Hepatocyte (in vitro differentiated cells): ENCODE results near the gene S100Z. TPM values are rescaled to one million over a fixed set of nuclear protein-coding genes. Genes with fewer than 3 reads are reported as not detected.
A peak's percentile ranks its signal among the peaks of the same experiment; 100 is the strongest.

ENCODE experiments used
- DNase-seq: peaks from one replicate; pipeline ENCODE4 v3.0.0-alpha.2; 2016; ENCODE audit warnings: low spot score
- H2AFZ ChIP-seq: fragments of 200-600 bp; sonication (generic); 2 replicates; pipeline ENCODE4 v1.6.0; 2016; ENCODE audit warnings: antibody characterized with exemption, mild to moderate bottlenecking
- H3K27ac ChIP-seq: fragments of 200-600 bp; sonication (generic); 2 replicates; pipeline ENCODE4 v1.5.1; 2016; ENCODE audit warnings: mild to moderate bottlenecking
- H3K27me3 ChIP-seq: fragments of 200-600 bp; sonication (generic); 2 replicates; pipeline ENCODE4 v1.6.1; 2016
- H3K36me3 ChIP-seq: fragments of 200-600 bp; sonication (generic); replicated peaks from 2 replicates; pipeline ENCODE4 v1.5.1; 2016; ENCODE audit warnings: low read depth; ENCODE audit not compliant: insufficient read depth
- H3K4me1 ChIP-seq: fragments of 200-600 bp; sonication (generic); 2 replicates; pipeline ENCODE4 v1.5.1; 2016; ENCODE audit warnings: mild to moderate bottlenecking, moderate library complexity; ENCODE audit not compliant: insufficient read depth
- H3K4me2 ChIP-seq: fragments of 200-600 bp; sonication (generic); 2 replicates; pipeline ENCODE4 v1.6.0; 2016
- H3K4me3 ChIP-seq: fragments of 200-600 bp; sonication (generic); 2 replicates; pipeline ENCODE4 v1.5.1; 2016; ENCODE audit warnings: mild to moderate bottlenecking
- H3K79me2 ChIP-seq: fragments of 200-600 bp; sonication (generic); 2 replicates; pipeline ENCODE4 v1.6.0; 2017; ENCODE audit warnings: mild to moderate bottlenecking
- H3K9me2 ChIP-seq: fragments of 200-600 bp; sonication (generic); replicated peaks from 2 replicates; pipeline ENCODE4 v1.6.0; 2017; ENCODE audit warnings: mild to moderate bottlenecking; ENCODE audit not compliant: insufficient read depth
- H3K9me3 ChIP-seq: fragments of 200-600 bp; sonication (generic); 2 replicates; pipeline ENCODE4 v1.5.1; 2016; ENCODE audit warnings: low read depth, mild to moderate bottlenecking
- H4K20me1 ChIP-seq: fragments of 200-600 bp; sonication (generic); 2 replicates; pipeline ENCODE4 v1.6.0; 2016; ENCODE audit warnings: mild to moderate bottlenecking; ENCODE audit not compliant: insufficient read depth, poor library complexity, severe bottlenecking
- CTCF ChIP-seq: fragments of 200-600 bp; sonication (generic); IDR thresholded peaks from 2 replicates; pipeline ENCODE4 v1.5.1; 2016; ENCODE audit warnings: antibody characterized with exemption, mild to moderate bottlenecking; ENCODE audit not compliant: poor library complexity
- EZH2 ChIP-seq: fragments of 200-600 bp; sonication (generic); IDR thresholded peaks from 2 replicates; pipeline ENCODE4 v1.6.1; 2016; ENCODE audit warnings: antibody characterized with exemption, mild to moderate bottlenecking, borderline replicate concordance
- EZH2phosphoT487 ChIP-seq: fragments of 200-600 bp; sonication (generic); IDR thresholded peaks from one replicate; pipeline ENCODE4 v1.6.1; 2018; ENCODE audit warnings: antibody characterized with exemption, mild to moderate bottlenecking, low read depth, moderate library complexity; ENCODE audit not compliant: unreplicated experiment, severe bottlenecking
- WGBS: methylation state at CpG from one replicate; pipeline ENCODE4 v1.1.6; 2016; ENCODE audit warnings: low lambda C conversion rate; ENCODE audit errors: missing lambda C conversion rate; 5-methylcytosine and 5-hydroxymethylcytosine counted together
- polyA plus RNA-seq: library from polyadenylated mRNA; unstranded; fragments of >200 nt; fragmentation: Nextera tagmentation; extraction: Ambion mirVana; gene quantifications from 2 replicates; pipeline ENCODE4 v1.2.1, GENCODE V29; 2016
- total RNA-seq: library from RNA; depleted of rRNA; stranded (reverse); fragments of >200 nt; gene quantifications from 2 replicates; pipeline ENCODE4 v1.2.3, GENCODE V29; 2014

The S100Z gene
- total and polyA plus RNA-seq, 2 experiments from 2014 or later: 0.51 to 1.4 TPM

GRCh38 chr5:76807296-76807695, 42.5 kb upstream of the S100Z start:
- Histone ChIP-seq H3K27me3 (no peaks in the 10 kb centered on the region), H3K27ac (peak overlapping the region; percentile 93), H4K20me1 (no peaks in the 10 kb centered on the region), H3K79me2 (no peaks in the 10 kb centered on the region), H2AFZ (no peak overlapping the region), H3K4me2 (peak overlapping the region; percentile 39), H3K9me2 (no peaks in the 10 kb centered on the region), H3K9me3 (no peaks in the 10 kb centered on the region), H3K4me1 (peaks cover 11% of the 10 kb centered on the region), H3K36me3 (no peaks in the 10 kb centered on the region), H3K4me3 (no peak overlapping the region)
- WGBS: 73% methylated on average over 3 of the region's 3 CpGs
- no peak for TF ChIP-seq EZH2
- TF ChIP-seq EZH2phosphoT487: no peak
- no peak for TF ChIP-seq CTCF
- DNase-seq: peak; percentile 41

GRCh38 chr5:76808141-76808691, 41.6 kb upstream of the S100Z start:
- 50% methylated on average over 5 of the region's 5 CpGs for WGBS
- Histone ChIP-seq H3K9me3 (no peaks in the 10 kb centered on the region), H2AFZ (no peak overlapping the region), H3K4me3 (no peak overlapping the region), H3K27me3 (no peaks in the 10 kb centered on the region), H3K36me3 (no peaks in the 10 kb centered on the region), H3K9me2 (no peaks in the 10 kb centered on the region), H3K4me2 (no peak overlapping the region), H3K79me2 (no peaks in the 10 kb centered on the region), H4K20me1 (no peaks in the 10 kb centered on the region), H3K4me1 (peaks cover 11% of the 10 kb centered on the region), H3K27ac (peak overlapping the region; percentile 93)
- TF ChIP-seq CTCF (no peak), EZH2phosphoT487 (no peak), EZH2 (no peak)
- no peak for DNase-seq

- Histone ChIP-seq H3K79me2 (no peaks in the 10 kb centered on the region), H3K36me3 (no peaks in the 10 kb centered on the region), H4K20me1 (no peaks in the 10 kb centered on the region), H3K4me2 (no peak overlapping the region), H3K9me2 (no peaks in the 10 kb centered on the region), H3K27me3 (no peaks in the 10 kb centered on the region), H3K9me3 (no peaks in the 10 kb centered on the region), H3K4me3 (no peak overlapping the region), H2AFZ (no peak overlapping the region), H3K27ac (no peak overlapping the region), H3K4me1 (peaks cover 11% of the 10 kb centered on the region)
- WGBS: 71% methylated on average over 4 of the region's 4 CpGs
- TF ChIP-seq CTCF: no peak
- no peak for TF ChIP-seq EZH2phosphoT487
- no peak for TF ChIP-seq EZH2
- no peak for DNase-seq
These were observed 40.7 kb upstream of the S100Z start for GRCh38 chr5:76809141-76809540.

GRCh38 chr5:76810236-76810635, 39.6 kb upstream of the S100Z start:
- Histone ChIP-seq H3K4me1 (peaks cover 11% of the 10 kb centered on the region), H3K27me3 (no peaks in the 10 kb centered on the region), H3K36me3 (no peaks in the 10 kb centered on the region), H4K20me1 (no peaks in the 10 kb centered on the region), H3K9me3 (no peaks in the 10 kb centered on the region), H3K27ac (no peak overlapping the region), H3K4me2 (no peak overlapping the region), H3K4me3 (no peak overlapping the region), H2AFZ (no peak overlapping the region), H3K79me2 (no peaks in the 10 kb centered on the region), H3K9me2 (no peaks in the 10 kb centered on the region)
- DNase-seq: no peak
- TF ChIP-seq EZH2: no peak
- TF ChIP-seq EZH2phosphoT487: no peak
- no peak for TF ChIP-seq CTCF
- WGBS: 86% methylated on average over 6 of the region's 6 CpGs
